COLO829 (cell line): ENCODE measurements around the gene EPS15.

ENCODE experiments used
- DNase-seq: peaks from one replicate; pipeline ENCODE4 v3.0.0; 2012; ENCODE audit warnings: low spot score

EPS15 gene

GRCh38 chr1:51373898-51374297 is 145.2 kb downstream of the EPS15 start:
- DNase-seq = no peak

GRCh38 chr1:51372561-51372960 is 146.5 kb downstream of the EPS15 start:
- no peak for DNase-seq

GRCh38 chr1:51369171-51369570 is 149.9 kb downstream of the EPS15 start:
- no peak for DNase-seq

GRCh38 chr1:51365774-51366173 is 153.3 kb downstream of the EPS15 start:
- DNase-seq = no peak

GRCh38 chr1:51359879-51360278 is 159.2 kb downstream of the EPS15 start:
- DNase-seq = no peak

GRCh38 chr1:51355382-51355781 is 163.7 kb downstream of the EPS15 start:
- DNase-seq = no peak

GRCh38 chr1:51354416-51354815 is 164.7 kb downstream of the EPS15 start:
- no peak for DNase-seq

GRCh38 chr1:51351907-51352306 is 167.2 kb downstream of the EPS15 start:
- DNase-seq = no peak

GRCh38 chr1:51349862-51350261 is 169.2 kb downstream of the EPS15 start:
- DNase-seq = no peak

GRCh38 chr1:51348147-51348527 is 170.9 kb downstream of the EPS15 start:
- DNase-seq = no peak

- DNase-seq = no peak
Observed at GRCh38 chr1:51347398-51348146, 171.5 kb downstream of the EPS15 start.

GRCh38 chr1:51346086-51346942 is 172.8 kb downstream of the EPS15 start:
- no peak for DNase-seq

- DNase-seq = no peak
Observed at GRCh38 chr1:51345300-51345687, 173.8 kb downstream of the EPS15 start.

- no peak for DNase-seq
Observed at GRCh38 chr1:51344602-51345299, 174.3 kb downstream of the EPS15 start.

GRCh38 chr1:51344276-51344601 is 174.8 kb downstream of the EPS15 start:
- DNase-seq = no peak

- DNase-seq = no peak
Observed at GRCh38 chr1:51343624-51344023, 175.4 kb downstream of the EPS15 start.

GRCh38 chr1:51342591-51343206 is 176.4 kb downstream of the EPS15 start:
- no peak for DNase-seq

- no peak for DNase-seq
Observed at GRCh38 chr1:51341876-51342496, 177.1 kb downstream of the EPS15 start.

- no peak for DNase-seq
Observed at GRCh38 chr1:51340380-51340779, 178.7 kb downstream of the EPS15 start.

- no peak for DNase-seq
Observed at GRCh38 chr1:51336711-51337110, 182.4 kb downstream of the EPS15 start.

GRCh38 chr1:51336004-51336403 is 183.1 kb downstream of the EPS15 start:
- no peak for DNase-seq
